Anterior cingulate cortex (tissue), 58 donors: ENCODE results near the gene VRK1.

Source experiments
- DNase-seq, 58 donors: peaks; one replicate each; lab custom pipeline; 2025; lab: John Stamatoyannopoulos, UW

VRK1 gene

DNA sequence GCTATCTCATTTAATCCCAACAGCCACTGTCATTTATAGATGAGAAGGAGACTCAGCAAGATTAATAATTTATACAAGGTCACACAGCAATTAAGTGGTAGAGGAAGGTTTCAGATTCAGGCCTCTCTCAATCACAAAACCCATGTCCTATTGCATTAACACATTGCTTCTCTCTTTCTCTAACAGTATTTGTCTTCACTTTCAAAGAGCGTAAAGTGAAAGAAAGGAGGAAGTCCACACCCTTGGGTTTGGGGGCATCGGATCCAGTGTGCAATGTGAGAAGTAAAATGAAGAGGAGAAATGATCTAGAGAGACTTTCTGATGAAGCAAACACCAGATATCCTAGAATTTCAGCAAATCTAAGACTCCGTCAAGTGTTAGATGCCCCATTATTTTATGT lies 7.0 kb upstream of the VRK1 start:
- DNase-seq: no peak

DNA sequence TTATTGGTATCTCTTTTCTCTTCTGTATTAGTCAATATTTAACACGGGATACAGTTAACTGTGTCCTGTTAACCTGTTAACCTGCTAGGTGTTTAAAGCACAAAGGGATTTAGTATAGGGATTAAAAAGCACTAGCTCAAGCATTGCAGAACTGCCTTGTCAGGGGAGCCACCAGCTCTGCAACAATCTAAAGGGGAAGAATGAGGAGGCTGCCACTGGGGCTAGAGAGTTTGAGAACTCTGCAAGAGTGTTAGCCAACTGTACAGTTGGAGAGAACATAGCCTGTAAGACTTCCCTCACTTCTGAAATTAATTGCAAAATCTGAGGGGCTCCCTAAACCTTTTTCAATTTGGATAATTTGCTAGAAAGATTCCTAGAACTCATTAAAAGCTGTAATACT lies 6.5 kb upstream of the VRK1 start:
- DNase-seq: no peak

DNA sequence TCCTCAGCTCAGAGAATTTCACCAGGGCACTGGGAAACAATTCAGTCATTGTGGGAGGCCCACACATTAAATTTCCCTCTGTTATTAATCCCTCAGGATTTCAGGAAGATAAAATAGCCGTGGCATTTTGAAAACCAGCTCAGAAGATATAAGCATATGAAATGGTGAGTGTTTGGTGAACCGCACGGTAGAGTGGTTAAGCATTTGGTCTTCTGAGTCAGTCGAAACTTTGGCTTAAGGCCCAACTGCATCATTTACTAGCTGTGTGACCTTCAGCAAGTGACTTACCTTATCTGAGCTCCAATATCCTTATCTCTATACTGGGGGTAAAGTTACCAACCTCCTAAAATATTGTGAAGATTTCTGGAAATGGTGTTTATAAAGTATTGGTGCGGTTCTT lies 5.2 kb upstream of the VRK1 start:
- DNase-seq: no peak

DNA sequence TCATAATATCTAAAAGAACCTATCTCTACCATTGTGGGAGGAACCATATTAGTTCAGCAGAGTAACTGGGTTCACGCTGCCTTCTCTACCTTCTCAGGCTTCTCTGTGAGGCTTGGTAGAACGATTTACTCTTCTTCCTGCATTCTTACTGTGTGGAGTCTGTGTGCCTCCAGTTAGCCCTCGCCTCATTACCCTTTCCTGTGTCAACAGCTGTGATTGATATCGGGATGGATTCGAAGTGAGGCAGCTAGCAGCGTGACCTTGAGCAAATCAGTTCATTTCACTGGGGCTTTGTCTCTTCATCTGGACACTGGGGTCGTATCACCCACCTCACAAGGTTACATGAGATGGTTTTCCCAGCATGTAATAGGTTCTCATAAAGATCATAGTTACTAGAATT lies 4.6 kb upstream of the VRK1 start:
- no peak for DNase-seq

DNA sequence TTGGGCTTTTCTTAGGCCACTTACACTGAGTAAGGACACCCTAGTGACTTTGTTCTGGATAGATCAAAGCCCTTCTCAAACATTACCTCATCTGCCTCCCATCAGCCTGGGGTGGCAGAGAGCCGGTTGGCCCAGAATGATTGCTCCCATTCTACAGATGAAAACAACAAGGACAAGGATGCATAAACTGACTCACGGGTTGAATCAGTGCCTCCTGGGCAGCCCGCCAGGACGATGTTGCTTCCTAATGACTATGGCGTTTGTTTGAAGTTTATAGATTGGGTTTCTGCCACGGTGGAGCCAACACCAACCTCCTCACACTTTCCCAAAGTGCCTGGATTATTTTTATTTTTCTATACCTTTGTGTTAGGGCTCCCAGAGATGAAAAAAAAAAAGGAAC lies 3.6 kb upstream of the VRK1 start:
- no peak for DNase-seq

DNA sequence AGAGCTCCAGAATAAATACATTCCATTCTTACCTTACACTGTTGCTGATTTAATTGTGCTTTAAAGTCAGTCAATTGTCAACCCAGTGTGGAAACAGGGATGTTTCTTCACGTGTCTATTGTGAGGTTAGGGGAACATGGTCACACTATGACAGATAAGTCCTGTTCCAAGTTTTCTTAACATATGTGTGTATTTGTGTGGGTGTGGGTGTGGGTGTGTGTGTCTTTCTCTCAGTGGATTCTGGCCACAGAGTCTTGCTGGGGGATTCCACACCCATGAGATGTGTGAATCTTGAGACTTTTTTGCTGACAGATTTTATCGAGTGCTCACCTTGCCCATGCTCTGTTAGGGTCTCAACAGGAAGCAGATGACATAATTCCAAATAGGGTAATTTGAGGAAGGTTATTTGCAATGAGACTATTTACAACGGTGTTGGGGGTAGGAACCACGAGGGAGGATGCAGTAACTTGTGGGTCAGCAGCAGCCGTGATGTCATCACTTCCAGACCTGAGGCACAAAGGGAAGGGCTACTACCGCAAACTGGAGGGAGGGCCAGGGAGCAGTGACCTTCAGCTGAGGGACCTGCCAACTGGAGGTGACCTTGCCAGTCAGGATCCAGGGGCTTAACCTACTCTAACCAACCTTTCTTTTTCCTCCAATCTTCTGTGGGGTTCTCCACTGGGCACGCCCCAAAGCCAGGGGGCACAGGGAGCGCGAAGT lies 1.9 kb upstream of the VRK1 start:
- no peak for DNase-seq

- DNase-seq: peak in 12 of 58 donors; percentile 8 to 58 (median 38)
Measured at GRCh38 chr14:96797582-96798349, 584 bp downstream of the VRK1 start.

GRCh38 chr14:96798956-96799355 lies 1.8 kb downstream of the VRK1 start:
- no peak for DNase-seq

GRCh38 chr14:96799489-96800054 lies 2.4 kb downstream of the VRK1 start:
- no peak for DNase-seq

GRCh38 chr14:96801931-96802330 lies 4.7 kb downstream of the VRK1 start:
- DNase-seq: no peak

DNA sequence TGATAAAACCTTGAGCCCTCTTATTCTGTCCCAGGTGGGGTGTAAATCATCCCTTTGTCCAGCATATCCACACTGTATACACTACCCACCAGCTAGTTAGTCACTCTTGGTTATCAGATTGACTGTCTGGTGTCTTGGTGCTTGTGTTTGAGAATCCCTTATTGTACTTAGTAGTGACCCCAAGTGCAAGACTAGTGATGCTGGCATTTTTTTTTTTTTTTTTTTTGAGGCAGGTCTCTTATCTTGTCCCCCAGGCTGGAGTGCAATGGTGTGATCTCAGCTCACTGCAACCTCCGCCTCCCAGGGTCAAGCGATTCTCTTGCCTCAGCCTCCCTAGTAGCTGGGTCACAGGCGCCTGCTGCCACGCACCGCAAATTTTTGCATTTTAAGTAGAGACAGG lies 5.8 kb downstream of the VRK1 start:
- DNase-seq: no peak

DNA sequence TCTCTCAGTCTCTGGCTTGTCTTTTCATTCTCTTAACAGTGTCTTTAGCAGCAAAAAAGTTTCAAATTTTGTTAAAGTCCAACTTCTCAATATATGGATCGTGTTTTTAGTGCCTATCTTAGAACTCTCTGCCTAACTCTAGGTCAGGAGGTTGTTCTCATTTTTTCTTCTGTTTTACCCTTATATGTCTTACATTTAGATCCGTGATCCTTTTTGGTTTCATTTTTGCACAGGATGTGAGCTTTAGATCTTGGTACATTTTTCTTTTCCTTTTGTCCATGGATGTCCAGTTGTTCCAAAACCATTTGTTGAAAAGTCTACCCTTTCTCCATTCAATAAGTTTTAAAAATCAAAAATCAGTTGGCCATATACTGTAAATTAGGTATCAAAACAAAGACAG lies 6.8 kb downstream of the VRK1 start:
- no peak for DNase-seq

DNA sequence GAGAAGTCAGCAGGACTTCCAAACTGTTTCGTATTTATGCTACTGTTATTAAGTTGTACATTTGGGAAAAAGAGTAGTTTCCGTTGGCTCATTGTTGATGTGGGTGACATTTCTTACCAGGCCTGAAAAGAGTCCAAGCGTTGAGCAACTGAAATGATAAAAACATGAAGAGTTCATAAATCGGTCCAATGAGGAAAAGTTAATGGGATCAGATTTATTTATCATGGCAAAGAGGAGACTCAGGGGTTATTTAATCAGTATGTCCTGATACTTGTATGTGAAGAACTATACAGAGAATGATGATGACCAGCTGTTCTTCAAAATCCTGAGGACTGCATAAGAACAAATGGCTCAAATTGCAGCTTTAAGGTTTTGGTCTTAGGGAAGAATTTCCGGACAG lies 7.7 kb downstream of the VRK1 start:
- no peak for DNase-seq

DNA sequence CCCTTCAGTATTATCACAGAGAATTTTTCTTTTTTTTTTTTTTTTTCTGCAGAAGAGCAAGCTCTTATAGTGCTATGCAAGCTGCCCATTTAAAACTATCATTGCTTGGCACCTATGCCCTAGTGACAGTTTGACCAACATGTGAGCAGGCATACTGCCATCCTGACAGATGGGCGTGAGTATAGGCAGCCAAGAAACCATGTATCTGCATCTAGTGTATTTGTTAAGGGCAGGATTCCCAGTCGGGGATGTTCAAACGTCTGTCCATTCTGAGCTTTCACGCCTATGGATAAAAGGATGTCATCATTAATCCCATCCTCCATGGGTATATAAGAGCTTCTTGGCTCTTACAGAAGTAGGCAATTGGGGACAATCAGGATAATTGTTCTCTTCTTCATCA lies 8.8 kb downstream of the VRK1 start:
- peak in 10 of 58 donors; percentile 4 to 46 (median 8) for DNase-seq

DNA sequence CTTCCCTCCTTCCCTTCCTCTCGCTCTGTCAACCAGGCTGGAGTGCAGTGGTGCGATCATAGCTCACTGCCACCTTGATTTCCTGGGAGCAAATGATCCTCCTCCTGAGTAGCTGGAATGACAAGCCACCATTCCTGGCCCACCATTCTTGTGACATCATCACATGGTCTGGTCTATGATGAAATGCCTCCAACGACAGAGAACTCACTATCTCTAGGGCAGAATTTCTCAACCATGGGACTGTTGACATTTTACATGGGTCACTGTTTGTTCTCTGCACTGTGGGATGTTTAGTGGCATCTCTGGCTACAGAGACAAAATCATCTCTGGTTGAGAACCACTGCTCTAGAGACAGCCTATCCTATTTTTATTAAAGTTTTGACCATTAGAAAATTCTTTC lies 9.7 kb downstream of the VRK1 start:
- no peak for DNase-seq

DNA sequence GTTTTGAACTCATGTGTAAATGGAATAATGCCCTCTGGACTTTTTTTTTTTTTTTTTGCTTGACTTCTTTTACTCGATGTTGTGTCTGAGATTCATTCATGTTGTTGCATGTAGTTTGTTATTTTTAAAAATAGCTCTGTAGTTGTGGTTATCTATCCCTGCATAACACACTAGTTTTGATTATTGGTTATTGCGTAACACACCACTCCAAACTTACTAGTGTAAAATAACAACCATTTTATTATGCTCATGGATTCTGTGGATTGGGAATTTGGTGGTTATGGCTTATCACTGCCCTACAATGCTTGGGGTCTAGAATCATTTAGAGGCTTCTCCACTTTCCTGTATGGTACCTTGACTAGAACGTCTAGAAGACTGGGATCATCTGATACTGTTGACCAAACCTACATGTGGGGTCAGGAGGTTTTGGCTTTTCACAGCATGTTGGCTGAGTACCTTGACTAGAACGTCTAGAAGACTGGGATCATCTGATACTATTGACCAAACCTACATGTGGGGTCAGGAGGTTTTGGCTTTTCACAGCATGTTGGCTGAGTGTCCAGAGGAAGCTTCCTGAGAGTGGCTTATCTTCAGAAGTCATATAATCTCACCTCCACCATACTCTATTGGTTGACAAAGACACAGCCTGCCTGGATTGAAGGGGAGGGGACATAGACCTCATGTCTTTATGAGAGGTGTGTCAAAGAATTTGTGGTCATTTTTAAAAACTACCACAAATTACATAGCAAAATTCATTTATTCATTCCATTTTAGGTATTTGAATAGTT lies 11.6 kb downstream of the VRK1 start:
- no peak for DNase-seq

DNA sequence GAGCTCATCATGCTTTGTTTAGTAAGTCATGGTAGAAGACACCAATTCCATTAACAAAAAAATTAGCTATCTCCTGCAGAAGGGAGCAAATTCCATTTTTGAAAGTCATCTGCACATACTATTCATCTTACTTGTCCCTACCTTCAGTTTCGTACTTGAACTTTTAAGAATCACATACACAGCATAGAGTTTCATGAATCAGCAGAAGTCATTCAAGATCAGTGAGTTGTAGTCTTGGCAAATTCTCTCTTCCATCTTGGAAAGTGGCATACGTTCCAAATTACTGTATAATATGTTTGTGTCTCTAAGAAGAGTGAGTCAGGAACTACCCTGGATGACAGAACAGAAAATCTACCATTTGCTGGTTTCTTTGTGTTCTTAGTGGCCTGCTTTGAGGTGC lies 14.1 kb downstream of the VRK1 start:
- DNase-seq: no peak

DNA sequence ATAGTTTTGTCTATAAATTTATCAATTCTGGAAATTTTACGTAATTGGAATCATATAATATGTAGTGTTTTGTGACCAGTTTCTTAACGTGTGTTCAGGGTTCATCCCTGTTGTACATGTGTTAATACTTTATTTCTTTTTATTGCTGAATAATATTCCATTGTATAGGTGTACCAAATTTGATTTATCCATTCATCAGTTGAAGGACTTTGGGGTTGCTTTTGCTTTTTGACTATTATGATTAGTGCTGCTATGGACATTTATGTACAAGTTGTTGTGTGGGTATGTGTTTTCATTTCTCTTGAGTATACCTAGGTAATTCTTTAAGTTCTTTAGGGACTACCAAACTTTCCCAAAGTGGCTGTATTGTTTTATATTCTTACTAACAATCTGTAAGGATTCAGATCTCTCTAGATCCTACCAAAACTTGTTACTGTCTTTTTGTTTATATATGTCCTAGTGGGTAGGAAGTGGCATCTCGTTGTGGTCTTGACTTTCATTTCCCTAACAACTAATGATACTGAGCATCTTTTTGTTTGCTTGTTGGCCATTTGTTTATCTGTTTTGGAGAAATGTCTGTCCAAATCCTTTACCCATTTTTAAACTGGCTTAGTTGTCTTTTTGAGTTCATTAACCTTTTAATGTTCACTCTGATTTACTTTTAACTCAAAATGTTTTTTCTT lies 14.9 kb downstream of the VRK1 start:
- no peak for DNase-seq

GRCh38 chr14:96816281-96816680 lies 19.1 kb downstream of the VRK1 start:
- no peak for DNase-seq
